ENCODE measurements around the gene BMP6. TPM values are rescaled to one million over a fixed set of nuclear protein-coding genes. Genes with fewer than 3 reads are reported as not detected.

The BMP6 gene
- total and polyA plus RNA-seq, 2 donors (not counting 3 experiments of a cell fraction or from before 2014, with no cell fraction given): 221 to 276 TPM

GRCh38 chr6:7848229-7848628 is 122.3 kb downstream of the BMP6 start:
- BruUV-seq (replicated peaks): no TSS peak
- Histone ChIP-seq H3K4me3 (replicated peaks in 1 of 3; ENCODE audit: insufficient read depth in 1 of 3, low read depth in 1 of 3, low read length in 3 of 3) (no peak overlapping the region), H4K20me1 (replicated peaks; ENCODE audit: control insufficient read depth, extremely low read depth, insufficient read depth, low read length) (peaks cover 21% of the 10 kb centered on the region), H3K9me3 (replicated peaks; ENCODE audit: control insufficient read depth, insufficient read depth, low read length) (no peaks in the 10 kb centered on the region), H3K27ac (ENCODE audit: insufficient read depth, low read depth, low read length) (no peak overlapping the region), H3K4me2 (ENCODE audit: insufficient read depth, low read length) (no peak overlapping the region), H3K9ac (replicated peaks; ENCODE audit: extremely low read depth, insufficient read depth, low read length) (no peak overlapping the region), H3K79me2 (ENCODE audit: control insufficient read depth, insufficient read depth, low read length) (peaks cover 97% of the 10 kb centered on the region), H3K27me3 (ENCODE audit: control insufficient read depth in 2 of 2, insufficient read depth in 2 of 2, low read length in 2 of 2) (no peaks in the 10 kb centered on the region), H3K9me1 (replicated peaks; ENCODE audit: control insufficient read depth, extremely low read depth, insufficient read depth, low read length) (no peaks in the 10 kb centered on the region), H2AFZ (ENCODE audit: low read depth, low read length) (no peak overlapping the region), H3K4me1 (ENCODE audit: control insufficient read depth, extremely low read depth, insufficient read depth, low read length) (peaks cover 37% of the 10 kb centered on the region), H3K36me3 (ENCODE audit: control insufficient read depth in 2 of 2, extremely low read depth in 1 of 2, insufficient read depth in 2 of 2, low read length in 2 of 2) (peaks cover 28 to 43% of the 10 kb centered on the region in 2 experiments)
- FAIRE-seq: no peak
- intact Hi-C loops (cut with micrococcal nuclease) (no loop called here), dilution Hi-C loops (cut with MboI; ENCODE audit: extremely low pct_ligation_motif_present, low sequenced_read_pairs) (no loop called here)
- CTCF ChIA-PET: interaction anchor here (1.3 to 3.3 kb wide), 2 partner anchors 123 to 125 kb away, joined by 3 to 14 read pairs; partner anchors contain the start of gene BMP6
- POLR2A ChIA-PET: no interaction called here
- no peak for TF ChIP-seq MYC (IDR thresholded peaks at IDR 0.05; ENCODE audit: low read depth, low read length)
- TF ChIP-seq JUN (IDR thresholded peaks at IDR 0.05; ENCODE audit: borderline replicate concordance, insufficient read depth, insufficient read length, low read depth): no peak
- TF ChIP-seq EZH2 (IDR thresholded peaks at IDR 0.05; ENCODE audit: borderline replicate concordance, low read depth, low read length, severe bottlenecking): no peak
- TF ChIP-seq POLR2AphosphoS5 (IDR thresholded peaks at IDR 0.05; ENCODE audit: insufficient read depth, low read depth, low read length): no peak
- no peak for TF ChIP-seq CTCF (IDR thresholded peaks at IDR 0.05; ENCODE audit: extremely low read depth in 1 of 2, insufficient read depth in 1 of 2, low read depth in 1 of 2, low read length in 2 of 2)
- no peak for TF ChIP-seq POLR2A (IDR thresholded peaks at IDR 0.05; ENCODE audit: low read depth, low read length)
- TF ChIP-seq FOS (IDR thresholded peaks at IDR 0.05; ENCODE audit: borderline replicate concordance, insufficient read depth, low read length): no peak
- no peak for TF ChIP-seq MAX (IDR thresholded peaks at IDR 0.05; ENCODE audit: insufficient read depth, insufficient read length)
- no peak for TF ChIP-seq GATA2 (IDR thresholded peaks at IDR 0.05; ENCODE audit: insufficient read depth, insufficient read length, low read depth, low read length)
- no peak for DNase-seq (ENCODE audit: low read depth, low spot score)

All from endothelial cell of umbilical vein (primary cell).